Measurements from ENCODE around the gene GTF2A1.

GTF2A1 gene

DNA sequence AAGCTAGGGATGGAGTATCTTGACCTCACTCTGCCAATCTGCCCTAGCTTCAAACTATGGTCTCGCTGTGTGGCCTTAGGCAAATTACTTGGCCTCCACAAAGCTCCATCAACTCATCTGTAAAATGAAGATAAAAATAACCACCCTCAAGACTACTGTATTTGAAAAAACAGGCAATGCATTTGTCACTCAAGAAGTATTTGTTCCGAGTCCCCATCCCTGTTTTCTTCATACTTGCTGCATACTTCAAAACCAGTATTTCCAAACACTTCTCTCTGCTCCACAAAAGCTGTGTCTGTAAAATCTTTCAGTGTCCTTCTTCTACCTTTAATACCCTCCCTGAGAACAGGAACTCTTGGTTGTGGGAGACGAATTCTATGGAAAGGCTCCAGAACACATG lies 47.9 kb downstream of the GTF2A1 start:
- no peak for DNase-seq

DNA sequence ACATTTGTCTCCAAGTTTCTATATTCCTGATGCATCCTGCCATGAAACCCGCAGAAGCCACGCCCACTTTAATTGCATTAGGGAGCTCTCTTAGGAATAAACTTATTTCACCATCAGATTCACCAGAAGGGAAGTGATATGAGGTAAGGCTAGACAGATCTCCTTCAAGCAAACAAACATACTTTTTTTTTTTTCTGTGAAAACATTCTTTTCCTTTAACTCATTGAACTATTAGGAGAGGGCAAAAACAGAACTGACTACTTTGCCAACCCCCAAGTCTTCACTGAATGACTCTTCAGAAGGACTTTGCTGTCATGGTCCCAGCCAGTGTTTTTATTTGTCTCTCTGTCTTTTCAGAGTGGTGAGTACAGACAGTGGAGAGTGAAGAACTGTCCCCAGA lies 48.4 kb downstream of the GTF2A1 start:
- no peak for DNase-seq

DNA sequence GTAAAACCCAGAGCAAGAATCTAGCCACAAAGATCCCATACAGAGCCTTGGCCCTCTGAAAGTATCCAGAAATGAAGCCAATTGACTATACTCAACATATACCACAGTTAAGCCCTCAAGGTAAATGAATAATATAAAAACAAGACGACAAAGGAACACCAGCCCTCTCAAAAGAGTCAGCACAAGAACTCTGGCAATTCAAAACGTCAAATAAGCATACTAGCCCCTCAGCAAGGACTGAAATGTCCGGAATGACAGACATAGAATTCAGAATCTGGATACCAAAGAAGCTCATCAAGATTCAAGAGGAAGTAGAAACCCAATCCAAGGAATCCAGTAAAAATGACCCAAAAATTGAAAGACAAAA lies 49.9 kb downstream of the GTF2A1 start:
- DNase-seq: no peak

DNA sequence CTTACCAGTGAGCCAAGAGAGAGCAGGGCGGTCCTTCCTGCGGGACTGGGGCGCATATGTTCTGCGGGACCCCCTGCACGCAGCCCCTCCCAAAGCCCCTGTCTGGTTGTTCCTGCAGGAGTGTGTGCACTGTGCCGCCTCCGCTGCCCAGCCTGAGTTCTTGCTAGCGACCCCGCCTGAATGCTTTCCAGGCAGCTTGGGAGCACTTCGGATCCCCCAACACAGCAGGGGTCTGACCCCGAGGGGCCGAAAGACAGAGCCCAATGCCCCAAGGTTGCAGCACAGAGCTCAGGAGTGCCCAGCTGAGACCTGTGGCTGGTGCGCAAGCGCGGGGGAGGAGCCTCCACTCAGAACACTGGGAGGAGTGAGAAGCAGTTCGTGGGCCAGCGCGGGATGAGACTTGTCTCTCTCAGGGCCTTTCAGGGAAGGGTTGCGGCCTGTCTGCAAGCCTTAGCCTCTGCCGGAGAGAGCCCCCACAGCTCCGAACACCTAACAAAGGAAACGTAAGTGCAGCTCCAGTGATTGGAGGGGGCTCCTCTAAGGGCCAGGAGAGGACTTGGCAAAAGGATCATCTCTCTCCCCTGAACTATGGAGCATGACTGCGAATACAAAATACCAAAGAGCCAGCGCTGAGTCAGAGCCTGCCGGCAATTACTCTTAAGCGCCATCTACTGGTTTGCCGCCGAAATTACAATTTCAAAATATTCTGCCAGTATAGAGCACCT lies 50.5 kb downstream of the GTF2A1 start:
- peak; percentile 98 for DNase-seq

DNA sequence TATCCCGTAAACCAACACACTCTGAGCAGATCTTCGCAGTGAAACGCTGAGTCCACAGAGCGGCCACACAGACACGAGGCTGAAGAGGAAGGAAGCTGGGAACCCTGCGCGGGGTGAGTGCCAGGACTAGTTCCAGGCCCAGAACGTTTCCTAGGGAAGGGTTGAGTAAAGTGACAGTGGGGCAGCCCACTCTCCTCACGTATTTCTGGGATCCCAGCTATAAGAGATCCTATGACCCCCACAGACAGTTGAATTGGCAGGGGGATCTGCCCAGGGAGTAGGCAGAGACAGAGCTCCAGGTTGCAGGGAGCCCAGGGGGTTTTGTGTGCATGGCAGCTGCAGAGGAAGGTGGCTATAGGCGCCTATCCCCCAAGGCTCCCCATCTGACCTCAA lies 51.1 kb downstream of the GTF2A1 start:
- DNase-seq: no peak

DNA sequence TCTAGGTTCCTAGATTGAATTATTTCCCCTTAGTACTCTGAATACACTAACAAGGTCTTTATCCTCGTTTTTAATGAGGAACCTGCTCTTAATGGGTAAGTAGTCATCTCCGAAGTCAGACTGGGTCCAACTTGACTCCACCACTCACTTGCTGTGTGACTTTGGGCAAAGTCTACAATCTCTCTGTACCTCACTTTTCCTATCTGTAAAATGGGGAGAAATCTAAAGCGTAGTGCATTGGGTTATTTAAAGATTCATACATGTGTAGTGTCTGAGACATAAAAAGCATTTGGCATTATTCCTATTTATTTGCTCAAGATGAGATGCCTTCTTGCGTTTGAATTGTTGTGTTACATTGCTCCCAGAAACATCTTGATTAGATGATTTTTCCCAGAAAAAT lies 51.5 kb downstream of the GTF2A1 start:
- DNase-seq: no peak

DNA sequence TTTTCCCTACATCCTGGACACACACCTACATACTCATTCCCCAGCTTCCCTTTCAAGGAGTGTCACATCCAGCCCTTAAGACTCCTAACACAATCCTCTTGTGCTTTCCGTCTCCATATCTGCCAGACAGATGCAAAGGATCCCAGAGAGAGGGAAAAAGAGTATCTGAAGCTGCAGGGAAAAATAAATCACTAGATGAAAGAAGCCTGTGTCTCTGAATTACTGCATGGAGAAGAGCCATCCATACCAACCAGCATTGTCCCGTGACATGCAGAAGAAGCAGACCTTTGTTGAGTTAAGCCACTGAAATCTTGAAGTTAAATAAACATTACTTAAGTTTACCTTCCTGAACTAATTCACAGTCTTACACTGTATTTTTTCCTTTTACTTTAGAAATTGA lies 54.6 kb downstream of the GTF2A1 start:
- DNase-seq: no peak

DNA sequence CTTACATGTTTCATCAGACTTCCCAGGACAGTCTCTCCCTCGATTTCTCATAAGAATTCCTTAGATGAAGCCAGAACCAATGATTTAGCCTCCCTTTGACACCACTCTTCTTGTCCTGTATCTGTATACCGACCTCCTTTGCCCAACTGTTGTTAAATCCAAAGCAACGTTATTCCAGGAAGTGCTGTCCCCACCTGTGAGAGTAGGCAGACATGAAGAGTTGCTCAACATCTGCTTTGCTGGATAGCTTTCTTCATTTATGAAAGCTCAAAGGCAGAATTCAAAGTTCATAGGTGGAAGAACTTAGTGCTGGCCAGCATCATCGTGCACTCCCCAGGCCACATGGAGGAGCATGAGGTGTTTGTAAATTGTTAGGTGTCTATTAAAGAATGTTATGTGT lies 55.6 kb downstream of the GTF2A1 start:
- DNase-seq: no peak

DNA sequence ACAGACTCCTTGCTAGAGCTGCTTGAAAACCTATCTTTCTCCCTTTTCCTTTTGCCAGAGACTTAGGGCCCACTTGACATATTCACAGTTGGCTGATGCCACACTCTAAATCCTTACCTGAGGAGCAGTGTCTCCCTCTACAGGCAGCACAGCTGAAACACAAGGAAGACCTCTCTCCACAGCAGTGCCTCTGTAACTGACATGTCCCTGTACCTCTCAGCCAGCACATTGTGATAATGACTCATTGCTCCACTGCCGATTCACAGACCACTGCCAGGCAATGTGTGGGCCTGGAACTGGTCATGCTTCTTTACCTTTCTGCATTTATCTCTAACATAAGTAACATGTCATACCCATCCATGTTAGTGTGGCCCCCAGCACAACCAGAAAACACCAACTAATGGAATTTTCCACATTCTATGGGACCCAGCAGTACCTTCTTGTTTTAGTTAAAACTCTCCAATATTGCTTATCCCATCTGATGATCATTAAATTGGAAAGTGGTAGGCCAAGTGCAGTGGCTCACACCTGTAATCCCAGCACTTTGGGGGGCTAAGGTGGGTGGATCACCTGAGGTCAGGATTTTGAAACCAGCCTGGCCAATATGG lies 56.5 kb downstream of the GTF2A1 start:
- DNase-seq: peak; percentile 97

DNA sequence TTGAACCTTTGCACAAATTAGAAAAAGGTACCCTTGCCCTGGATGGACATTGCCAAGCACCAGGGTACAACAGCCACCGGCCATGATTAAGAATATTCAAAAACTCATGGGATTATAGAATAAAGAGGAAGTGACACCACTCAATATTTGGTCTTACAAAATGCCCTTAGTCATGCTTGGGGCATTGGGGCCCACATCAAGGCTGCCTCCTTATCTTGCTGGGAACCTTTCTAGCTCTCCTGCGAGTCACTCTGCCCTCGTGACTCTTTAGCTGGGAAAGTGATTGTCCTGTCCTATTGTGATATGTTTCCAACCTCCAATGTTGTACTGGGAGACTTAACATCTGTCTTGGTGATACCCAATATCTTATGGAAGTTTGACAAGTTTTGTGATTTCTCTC lies 57.8 kb downstream of the GTF2A1 start:
- no peak for DNase-seq

DNA sequence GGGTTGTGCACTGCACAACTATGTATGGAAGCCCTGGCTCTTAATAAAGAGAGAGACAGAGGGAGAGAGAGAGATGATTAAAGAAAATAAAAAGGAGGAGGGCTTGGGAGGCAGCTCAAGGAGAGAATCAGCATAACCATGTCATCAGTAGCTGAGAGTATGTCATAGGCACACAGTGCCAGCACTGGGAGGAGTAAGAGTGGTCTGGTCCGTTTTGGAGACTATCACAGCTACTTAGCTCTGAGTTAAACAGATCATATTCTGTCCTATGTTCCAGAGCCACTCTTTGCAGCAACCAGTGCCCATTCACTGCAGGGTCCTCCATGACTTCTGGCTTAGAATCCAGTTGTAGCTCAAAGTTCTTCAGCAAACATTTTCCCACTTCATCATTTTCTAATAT lies 59.0 kb downstream of the GTF2A1 start:
- no peak for DNase-seq

DNA sequence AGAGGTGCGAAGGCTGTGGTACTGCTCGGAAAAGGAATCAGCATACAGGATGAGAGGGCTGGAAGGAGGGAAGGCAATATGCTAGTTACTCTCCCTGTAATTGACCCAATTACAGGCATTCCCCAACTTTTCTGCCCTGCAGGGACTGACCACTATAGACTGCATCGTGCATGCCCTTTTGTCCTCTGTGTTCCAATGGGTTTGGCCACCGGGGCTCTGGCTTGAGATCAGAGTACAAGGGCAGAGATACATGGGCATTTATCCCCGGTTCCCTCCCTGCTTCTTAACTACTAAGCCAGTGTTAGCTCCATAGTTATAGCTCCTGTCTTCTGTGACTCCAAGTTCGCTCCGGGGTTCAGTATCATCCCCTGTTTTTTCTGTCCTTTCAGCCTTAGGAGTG lies 59.7 kb downstream of the GTF2A1 start:
- no peak for DNase-seq

DNA sequence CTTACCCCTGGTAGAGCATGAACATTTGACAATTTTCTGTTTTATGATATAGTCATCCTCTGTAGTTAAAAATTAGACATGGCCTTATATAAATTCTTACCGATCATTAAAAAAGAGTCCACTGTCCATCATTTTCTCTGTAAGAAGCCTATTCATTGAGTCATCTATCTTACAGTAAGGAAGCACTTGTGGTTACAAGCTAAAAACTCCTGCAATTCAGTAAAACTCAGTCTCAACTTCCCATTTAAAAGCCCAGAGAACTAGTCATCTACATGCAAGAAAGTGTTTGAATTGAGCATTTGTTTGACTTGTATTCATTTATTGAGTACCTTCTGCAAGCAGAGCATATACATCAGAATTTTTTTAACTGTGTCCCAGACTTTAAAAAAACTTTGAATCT lies 63.3 kb downstream of the GTF2A1 start:
- DNase-seq: no peak

DNA sequence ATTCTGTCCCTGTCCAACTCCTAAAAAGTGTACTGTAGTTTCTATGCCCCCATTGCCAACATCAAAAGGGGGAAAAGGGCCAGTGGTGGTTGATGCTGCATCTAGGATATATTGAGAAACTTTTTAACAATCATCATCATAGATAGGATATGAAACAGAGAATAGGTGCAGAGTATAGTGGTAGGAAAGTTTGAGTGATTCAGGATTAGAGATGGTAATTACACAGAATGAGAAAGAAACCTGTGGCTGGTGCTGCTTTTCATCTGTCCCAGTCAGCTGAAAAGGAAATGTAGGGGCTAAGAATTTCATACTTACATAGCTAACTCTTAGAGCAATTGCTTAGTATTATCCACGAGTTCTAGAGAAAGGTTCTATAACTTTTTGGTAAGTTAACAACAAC lies 67.6 kb downstream of the GTF2A1 start:
- no peak for DNase-seq

DNA sequence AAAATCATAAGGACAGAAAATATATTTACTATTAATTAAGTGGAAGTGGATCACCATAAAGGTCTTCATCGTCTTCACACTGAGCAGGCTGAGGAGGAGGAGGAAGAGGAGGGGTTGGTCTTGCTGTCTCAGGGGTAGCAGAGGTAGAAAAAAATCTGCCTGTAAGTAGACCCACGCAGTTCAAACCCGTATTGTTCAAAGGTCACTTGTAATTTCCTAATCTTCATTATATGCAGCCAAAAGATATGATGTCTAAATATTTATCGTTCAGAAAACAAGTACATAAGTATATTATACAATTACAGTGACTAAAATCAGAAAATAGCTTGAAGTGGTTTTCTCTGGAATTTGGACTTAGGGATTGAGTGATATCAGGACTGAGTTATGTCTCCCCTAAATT lies 72.1 kb downstream of the GTF2A1 start:
- no peak for DNase-seq

DNA sequence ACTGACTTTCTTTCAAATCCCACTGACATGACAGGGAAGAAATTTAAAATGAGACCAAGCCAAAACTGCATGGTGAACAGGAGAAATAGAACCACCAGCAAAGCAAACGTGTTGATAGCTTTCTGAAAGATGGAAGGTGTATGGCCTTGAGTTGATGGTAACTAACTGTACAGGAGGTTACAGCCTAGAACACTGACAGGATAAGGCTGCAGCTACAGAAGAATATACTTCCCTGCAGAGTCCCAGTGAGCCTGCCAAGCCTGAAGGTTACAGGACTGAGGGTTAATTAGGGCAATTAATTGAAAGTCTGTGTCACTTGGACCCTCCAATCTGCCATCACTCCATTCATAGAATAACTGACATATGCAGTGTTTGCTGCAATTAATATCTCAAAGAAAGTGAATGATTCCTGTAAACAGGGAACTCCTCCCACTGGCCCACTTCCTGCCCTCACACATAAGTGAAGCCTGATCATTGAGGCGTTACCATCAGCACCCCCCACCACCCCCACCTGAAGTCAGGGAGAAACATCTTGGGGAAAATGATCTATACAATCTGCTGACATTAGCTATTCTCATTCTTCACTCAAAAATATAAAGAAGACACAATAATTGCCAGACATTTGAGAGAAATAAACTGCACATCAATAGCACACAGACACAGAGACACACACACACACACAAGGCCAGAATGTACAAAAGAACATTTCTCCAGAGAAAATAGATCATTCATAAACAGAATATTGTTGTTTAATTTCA lies 73.4 kb downstream of the GTF2A1 start:
- peak; percentile 91 for DNase-seq

DNA sequence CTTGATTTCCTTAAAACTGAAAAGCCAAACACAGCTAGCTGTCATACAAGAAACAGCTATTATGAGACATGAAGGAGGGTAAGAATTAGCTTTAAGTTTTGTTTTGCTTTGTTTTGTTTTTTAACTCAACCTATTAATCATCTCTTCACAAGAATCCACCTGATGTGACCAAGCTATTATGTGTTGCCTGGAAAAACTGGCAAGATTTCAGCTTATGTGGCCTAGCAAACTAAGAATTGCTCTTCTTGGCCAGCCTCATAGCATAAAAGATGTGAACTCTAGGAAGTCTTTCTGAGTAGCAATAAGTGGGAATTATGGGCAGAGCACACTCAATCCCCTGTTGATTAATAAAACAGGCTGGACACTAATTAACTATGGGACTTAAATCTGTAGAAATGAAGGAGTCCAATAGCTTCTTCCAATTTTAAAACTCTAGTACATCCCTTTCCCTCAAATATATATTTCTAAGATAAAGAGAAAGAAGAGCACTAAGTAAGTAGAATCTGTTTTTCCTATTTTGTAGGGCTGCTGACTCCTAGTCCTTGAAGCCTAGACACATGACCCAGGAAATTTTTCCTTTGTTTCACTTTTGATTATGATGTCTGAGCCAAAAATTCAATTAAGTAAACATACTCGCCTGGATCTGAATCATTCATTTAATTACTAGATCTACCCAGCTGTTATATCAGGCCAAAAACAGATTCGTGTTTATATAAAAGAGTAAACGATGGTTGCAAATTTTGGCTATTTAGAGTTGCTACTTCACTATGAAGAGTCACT lies 75.7 kb downstream of the GTF2A1 start:
- peak; percentile 75 for DNase-seq

DNA sequence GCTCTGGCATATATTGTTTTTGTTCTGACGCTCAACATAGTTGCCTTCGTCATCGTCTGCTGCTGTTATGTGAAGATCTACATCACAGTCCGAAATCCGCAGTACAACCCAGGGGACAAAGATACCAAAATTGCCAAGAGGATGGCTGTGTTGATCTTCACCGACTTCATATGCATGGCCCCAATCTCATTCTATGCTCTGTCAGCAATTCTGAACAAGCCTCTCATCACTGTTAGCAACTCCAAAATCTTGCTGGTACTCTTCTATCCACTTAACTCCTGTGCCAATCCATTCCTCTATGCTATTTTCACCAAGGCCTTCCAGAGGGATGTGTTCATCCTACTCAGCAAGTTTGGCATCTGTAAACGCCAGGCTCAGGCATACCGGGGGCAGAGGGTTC lies 77.0 kb downstream of the GTF2A1 start:
- DNase-seq: no peak

DNA sequence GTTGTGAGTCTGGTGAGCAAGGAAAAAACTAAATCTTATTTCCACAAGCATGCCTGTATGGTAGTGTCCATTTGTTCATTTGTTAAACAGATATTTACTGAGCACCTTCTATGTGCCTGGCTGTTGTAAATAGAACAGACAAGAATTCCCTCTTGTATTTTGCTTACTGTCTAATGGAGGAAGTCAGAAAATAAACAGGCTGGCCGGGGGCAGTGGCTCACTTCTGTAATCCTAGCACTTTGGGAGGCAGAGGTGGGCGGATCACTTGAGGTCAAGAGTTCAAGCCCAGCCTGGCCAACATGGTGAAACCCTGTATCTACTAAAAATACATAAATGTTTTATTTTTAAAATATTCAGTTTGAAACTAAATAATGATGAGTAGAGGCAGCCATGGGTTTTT lies 79.3 kb downstream of the GTF2A1 start:
- no peak for DNase-seq

DNA sequence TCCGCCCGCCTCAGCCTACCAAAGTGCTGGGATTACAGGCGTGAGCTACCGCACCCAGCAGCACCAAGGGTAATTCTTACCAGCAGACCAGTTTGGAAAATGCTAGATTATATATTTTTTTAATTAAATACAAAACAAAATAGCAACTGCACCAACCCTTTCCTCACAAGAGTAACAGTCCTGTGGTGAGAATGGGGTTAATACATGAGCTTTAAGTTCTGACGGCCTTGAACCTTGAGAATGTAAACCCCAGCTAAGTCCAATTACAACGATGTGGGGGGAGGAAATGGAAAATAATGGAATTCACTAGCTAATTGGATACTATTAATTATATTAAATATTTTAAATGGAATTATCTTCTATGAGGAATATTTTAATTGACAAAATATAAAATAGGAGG lies 82.3 kb downstream of the GTF2A1 start:
- DNase-seq: no peak

DNA sequence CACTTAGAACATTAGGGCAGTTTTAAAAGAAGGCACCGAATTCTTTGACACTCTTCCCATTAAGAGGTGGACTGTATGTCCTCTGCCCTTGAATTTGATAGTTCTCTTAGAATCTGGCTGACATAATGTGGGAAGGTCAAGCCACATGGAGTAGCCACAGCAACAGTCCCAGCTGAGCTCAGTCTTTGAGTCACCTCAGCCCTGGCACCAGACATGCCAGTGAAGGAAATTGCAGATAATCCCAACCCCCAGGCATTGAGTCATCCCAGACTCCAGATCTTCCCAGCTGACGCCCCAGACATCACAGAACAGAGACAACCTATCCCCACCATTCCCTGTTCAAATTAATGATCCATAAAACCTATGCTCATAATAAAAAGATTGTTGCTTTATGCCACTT lies 83.4 kb downstream of the GTF2A1 start:
- DNase-seq: no peak

DNA sequence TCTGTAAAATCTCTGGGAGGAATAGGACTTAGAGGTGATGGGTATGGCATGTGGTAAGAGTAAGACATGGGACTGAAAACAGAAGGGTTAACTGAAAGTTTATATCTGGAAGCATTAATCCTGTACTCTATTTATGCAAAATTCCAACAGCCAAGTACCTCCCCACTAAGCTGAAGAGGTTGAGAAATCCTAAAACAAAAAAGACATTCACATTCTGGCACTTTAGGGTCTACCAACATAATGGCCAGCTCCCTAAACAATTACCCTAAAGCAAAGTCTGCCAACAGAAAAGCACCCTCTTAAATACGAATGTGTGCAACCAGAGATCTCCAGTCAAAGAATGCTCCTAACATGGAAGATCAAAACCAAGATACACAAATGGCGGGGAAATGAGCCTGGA lies 87.4 kb downstream of the GTF2A1 start:
- no peak for DNase-seq

DNA sequence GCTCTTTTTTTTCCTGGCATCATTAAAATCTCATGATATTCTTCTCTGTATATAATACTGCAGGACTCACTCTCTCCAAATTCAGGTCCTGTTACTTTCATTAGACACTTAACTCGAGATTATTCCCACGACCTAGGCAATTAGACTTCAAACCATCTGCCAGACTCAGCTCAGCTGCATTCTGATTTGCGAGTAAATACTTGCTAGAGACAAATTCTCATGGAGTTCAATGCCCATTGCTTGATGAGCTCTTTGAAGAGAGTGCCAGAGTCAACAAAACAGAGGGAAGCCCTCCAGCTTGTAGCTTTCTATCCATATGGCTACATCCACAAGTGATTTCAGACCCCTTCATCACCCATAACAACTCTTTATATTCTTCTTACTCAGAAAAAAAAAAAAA lies 88.3 kb downstream of the GTF2A1 start:
- peak; percentile 100 for DNase-seq

DNA sequence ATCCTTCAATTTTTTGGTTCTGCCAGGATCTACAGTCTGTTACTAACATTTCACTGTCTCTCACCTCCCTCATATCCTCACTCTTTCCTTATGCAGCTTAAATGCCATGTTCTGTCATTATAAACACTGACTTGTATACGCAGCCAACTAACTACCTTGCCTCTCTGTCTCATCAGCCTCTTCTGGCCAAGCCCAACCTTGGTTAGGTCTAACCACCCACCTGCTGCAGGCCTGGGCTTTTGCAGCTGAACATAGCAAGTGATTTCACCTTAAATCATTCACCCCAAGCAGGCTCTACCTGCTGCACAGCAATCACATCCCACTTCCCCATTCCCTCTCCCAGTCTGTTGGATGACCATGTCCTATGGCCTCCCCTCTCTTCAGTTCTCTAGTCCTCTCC lies 91.5 kb downstream of the GTF2A1 start:
- DNase-seq: no peak

All from NCI-H1694 (cell line).